IPS DF 6.9 (cell line): Measurements from ENCODE around the gene SDK1.

Experiments used
- DNase-seq: peaks from one replicate; pipeline ENCODE4 v3.0.0-alpha.2; 2013; ENCODE audit warnings: low read depth, low spot score
- H3K27ac ChIP-seq: one replicate; pipeline ENCODE4 v1.5.1; 2013; ENCODE audit warnings: low read length, control low read depth
- H3K27me3 ChIP-seq: 2 replicates; pipeline ENCODE4 v1.6.1; 2013; ENCODE audit warnings: mild to moderate bottlenecking, low read length; ENCODE audit not compliant: control insufficient read depth, insufficient read depth
- H3K36me3 ChIP-seq: 2 replicates; pipeline ENCODE4 v1.6.1; 2013; ENCODE audit warnings: low read length; ENCODE audit not compliant: control insufficient read depth, insufficient read depth
- H3K4me1 ChIP-seq: 2 replicates; pipeline ENCODE4 v1.6.1; 2013; ENCODE audit warnings: low read length; ENCODE audit not compliant: control insufficient read depth, insufficient read depth
- H3K4me3 ChIP-seq: 2 replicates; pipeline ENCODE4 v1.5.1; 2013; ENCODE audit warnings: mild to moderate bottlenecking, low read length
- H3K9me3 ChIP-seq: 2 replicates; pipeline ENCODE4 v1.6.1; 2013; ENCODE audit warnings: low read length, inconsistent platforms; ENCODE audit not compliant: control insufficient read depth, insufficient read depth
- WGBS: extraction: QIAGEN DNeasy Blood & Tissue Kit; methylation state at CpG from one replicate; pipeline ENCODE4 v1.1.7; 2013; ENCODE audit warnings: mixed read lengths, missing lambda C conversion rate; ENCODE audit not compliant: insufficient read length, insufficient coverage; 5-methylcytosine and 5-hydroxymethylcytosine counted together

SDK1 gene

DNA sequence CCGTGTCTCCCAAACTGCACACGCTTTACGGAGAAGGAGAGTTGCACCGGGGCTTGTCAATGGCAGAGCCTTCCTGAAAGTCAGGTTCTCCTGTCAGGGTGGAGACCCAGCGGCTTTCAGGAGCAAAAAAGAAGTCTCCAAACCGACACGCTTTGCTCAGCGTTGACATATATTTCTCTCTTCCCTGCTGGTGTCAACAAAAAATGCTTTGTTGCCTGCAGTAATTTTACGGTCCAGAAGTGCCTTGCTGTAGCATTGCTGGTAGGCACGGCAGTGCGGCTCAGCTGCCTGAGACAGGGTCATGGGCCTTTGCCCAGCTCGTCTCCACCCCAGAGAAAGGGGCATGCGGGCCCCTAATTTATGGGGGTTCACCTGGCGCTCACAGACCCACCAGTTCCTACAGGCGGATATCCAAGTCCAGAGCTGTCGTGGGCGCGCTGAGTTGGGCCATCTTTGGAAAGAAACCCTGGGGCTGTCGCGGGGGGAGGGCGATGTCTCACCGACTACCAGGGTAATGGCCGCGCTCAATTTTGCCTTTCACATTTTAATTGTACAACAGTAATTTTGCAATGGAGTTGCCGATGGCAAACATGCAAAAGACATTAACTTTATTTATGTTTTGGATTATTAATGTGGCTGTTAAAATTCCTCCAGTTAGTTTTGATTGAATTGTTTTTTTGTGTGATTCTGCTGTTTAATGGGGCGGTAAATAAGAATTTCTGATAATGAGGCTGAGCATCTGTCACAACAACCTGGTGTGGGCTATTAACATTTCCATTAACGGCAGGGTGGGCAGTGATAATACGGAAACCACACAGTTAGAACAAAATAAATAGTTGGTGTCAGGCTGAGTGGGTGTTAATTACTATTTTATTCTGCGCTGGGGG lies 902.8 kb downstream of the SDK1 start:
- Histone ChIP-seq H3K9me3 (no peaks in the 10 kb centered on the region), H3K4me1 (no peaks in the 10 kb centered on the region; the same call in none of the 2 replicates), H3K36me3 (no peaks in the 10 kb centered on the region), H3K27ac (no peak overlapping the region), H3K27me3 (no peaks in the 10 kb centered on the region), H3K4me3 (no peak overlapping the region)
- 100% methylated on average over 1 of the region's 29 CpGs for WGBS
- no peak for DNase-seq

DNA sequence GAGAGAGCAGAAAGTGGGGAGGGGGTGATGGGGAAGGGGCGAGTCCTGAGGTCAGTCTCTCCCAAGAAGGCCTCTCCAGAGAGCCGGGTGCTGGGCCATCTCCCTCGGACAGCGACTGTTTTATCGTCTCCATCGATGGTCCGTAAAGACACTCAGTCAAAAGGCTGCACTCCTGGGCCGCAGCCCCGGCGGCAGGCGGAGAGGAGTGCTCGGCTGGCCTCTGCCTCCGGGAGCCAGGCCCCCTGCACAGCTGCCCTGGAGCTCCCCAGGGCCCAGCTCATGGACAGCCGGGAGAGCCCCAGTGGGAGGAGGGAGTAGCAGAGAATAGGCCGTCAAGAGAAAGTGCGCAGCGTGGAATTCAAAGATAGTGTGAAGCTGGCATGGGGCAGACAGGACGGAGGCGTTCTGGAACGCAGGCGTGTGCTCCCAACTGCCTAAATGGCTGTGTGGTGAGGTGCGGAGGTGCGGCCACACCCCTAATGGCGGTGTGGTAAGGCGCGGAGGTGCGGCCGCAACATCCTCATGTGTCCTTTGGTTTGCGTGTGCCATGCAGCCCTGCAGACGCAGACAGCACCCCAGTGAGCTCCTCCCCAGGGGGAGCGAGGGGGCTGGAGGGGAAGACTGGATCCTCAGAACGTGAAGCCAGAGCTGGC lies 903.6 kb downstream of the SDK1 start:
- no CpG with 5 or more reads among the region's 32 CpGs for WGBS
- peak; percentile 41 for DNase-seq
- Histone ChIP-seq H3K4me3 (peak overlapping the region; percentile 16; the same call in 1 of the 2 replicates), H3K36me3 (no peaks in the 10 kb centered on the region), H3K27ac (no peak overlapping the region), H3K9me3 (no peaks in the 10 kb centered on the region), H3K4me1 (no peaks in the 10 kb centered on the region; the same call in none of the 2 replicates), H3K27me3 (no peaks in the 10 kb centered on the region)

DNA sequence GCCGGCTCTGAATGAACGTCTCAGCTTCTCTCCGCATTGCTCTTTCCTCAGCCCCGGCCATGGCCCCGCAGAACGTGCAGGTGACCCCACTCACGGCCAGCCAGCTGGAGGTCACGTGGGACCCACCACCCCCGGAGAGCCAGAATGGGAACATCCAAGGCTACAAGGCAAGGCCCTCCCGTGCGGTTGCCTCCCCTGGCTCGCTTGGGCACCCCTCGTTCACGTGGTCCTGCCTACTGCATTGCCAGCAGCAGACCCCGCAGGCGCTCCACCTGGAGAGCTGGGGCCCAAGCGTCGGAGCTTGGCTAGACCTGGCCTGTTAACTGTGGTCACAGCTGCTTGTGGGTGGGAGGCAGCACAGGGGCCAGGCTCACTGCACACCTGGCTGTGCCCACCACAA lies 904.8 kb downstream of the SDK1 start:
- Histone ChIP-seq H3K27ac (no peak overlapping the region), H3K4me1 (no peaks in the 10 kb centered on the region; the same call in none of the 2 replicates), H3K9me3 (no peaks in the 10 kb centered on the region), H3K27me3 (no peaks in the 10 kb centered on the region), H3K36me3 (no peaks in the 10 kb centered on the region), H3K4me3 (no peak overlapping the region)
- DNase-seq, result no peak
- WGBS, result no CpG with 5 or more reads among the region's 18 CpGs

DNA sequence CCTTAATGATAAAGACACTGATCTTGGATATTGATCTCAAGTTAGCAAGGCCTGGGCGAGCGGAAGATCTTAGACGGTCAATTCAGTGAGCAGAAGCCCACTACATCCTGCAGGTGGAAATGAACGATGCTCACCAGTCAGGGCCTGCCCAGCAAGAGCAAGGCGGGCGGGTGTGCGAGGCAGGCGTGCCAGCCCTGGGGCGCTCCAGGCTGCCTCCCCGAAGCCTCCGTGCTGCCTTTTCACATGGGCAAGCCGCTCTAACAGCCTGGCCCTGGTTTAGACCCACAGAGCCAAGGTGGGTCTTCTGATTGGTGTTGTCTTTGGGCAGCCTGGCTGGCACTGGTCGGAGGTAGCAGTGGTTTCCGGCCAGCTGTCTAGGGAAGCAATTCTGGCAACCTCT lies 906.0 kb downstream of the SDK1 start:
- H3K4me1 ChIP-seq, result no peaks in the 10 kb centered on the region; the same call in none of the 2 replicates
- WGBS, result no CpG with 5 or more reads among the region's 14 CpGs
- DNase-seq, result no peak

DNA sequence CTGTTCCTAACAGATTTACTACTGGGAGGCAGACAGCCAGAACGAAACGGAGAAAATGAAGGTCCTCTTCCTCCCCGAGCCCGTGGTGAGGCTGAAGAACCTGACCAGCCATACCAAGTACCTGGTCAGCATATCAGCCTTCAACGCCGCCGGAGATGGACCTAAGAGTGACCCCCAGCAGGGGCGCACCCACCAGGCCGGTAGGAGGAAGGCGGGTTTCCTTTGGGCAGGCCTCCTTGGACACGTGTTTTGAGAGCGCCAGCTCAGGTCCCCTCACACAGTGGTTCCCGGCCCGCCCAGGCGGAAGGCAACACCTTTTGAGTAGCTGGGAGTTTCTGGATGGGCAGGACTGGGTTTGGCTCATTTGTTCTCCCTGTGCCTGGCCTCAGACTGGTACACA lies 907.0 kb downstream of the SDK1 start:
- no CpG with 5 or more reads among the region's 15 CpGs for WGBS
- Histone ChIP-seq H3K27me3 (no peaks in the 10 kb centered on the region), H3K36me3 (no peaks in the 10 kb centered on the region), H3K9me3 (no peaks in the 10 kb centered on the region), H3K27ac (no peak overlapping the region), H3K4me3 (no peak overlapping the region), H3K4me1 (no peaks in the 10 kb centered on the region; the same call in 1 of the 2 replicates)
- DNase-seq, result no peak

More for the DNA sequence above, 906.0 kb downstream of the SDK1 start:
- no peaks in the 10 kb centered on the region for H3K9me3 ChIP-seq
- H3K27me3 ChIP-seq, result no peaks in the 10 kb centered on the region
- no peak overlapping the region for H3K27ac ChIP-seq
- H3K36me3 ChIP-seq, result no peaks in the 10 kb centered on the region
- no peak overlapping the region for H3K4me3 ChIP-seq

DNA sequence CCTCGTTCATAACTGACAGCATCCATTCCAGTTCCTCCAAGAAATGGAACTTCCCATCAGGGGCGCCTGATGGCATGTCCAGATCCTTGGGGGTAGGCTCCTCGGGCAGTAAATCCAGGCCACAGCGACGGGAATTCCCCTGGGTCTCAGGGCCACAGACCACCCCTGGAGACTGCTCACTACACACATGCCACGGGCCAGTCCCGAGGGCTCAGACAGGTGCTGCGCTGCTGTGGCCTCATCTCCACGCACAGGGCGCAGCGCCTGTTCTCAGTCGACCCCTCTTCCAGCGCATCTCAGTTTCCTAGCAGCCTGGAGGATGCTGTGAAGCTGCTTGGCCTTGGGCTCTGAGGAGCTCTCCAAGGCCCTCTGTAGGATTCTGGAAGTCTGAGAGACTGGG lies 907.5 kb downstream of the SDK1 start:
- no peaks in the 10 kb centered on the region for H3K36me3 ChIP-seq
- no peaks in the 10 kb centered on the region for H3K27me3 ChIP-seq
- no peaks in the 10 kb centered on the region; the same call in 1 of the 2 replicates for H3K4me1 ChIP-seq
- no peak for DNase-seq
- H3K4me3 ChIP-seq, result no peak overlapping the region
- H3K27ac ChIP-seq, result no peak overlapping the region
- no CpG with 5 or more reads among the region's 13 CpGs for WGBS
- H3K9me3 ChIP-seq, result no peaks in the 10 kb centered on the region

DNA sequence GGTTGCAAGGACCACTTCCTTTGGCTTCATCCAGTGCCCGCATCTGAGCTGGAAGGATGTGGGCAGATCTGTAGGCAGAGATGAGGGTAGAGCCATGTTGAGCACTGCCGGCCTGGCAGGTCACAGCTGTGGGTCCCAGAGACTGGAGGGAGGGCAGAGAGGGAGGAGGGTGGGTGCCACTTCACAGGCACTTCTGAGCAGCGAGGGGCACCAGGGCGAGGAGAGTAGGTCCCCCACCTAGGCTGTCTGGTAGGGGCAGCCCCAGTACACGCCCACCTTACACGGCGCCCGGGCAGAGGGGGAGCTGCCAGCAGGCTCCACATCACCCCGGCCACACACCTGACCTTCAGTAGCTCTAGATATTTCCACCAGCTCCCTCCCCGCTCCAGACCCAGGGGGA lies 908.1 kb downstream of the SDK1 start:
- Histone ChIP-seq H3K36me3 (no peaks in the 10 kb centered on the region), H3K4me1 (no peaks in the 10 kb centered on the region; the same call in 1 of the 2 replicates), H3K27ac (no peak overlapping the region), H3K27me3 (no peaks in the 10 kb centered on the region), H3K4me3 (no peak overlapping the region), H3K9me3 (no peaks in the 10 kb centered on the region)
- DNase-seq, result no peak
- no CpG with 5 or more reads among the region's 10 CpGs for WGBS

DNA sequence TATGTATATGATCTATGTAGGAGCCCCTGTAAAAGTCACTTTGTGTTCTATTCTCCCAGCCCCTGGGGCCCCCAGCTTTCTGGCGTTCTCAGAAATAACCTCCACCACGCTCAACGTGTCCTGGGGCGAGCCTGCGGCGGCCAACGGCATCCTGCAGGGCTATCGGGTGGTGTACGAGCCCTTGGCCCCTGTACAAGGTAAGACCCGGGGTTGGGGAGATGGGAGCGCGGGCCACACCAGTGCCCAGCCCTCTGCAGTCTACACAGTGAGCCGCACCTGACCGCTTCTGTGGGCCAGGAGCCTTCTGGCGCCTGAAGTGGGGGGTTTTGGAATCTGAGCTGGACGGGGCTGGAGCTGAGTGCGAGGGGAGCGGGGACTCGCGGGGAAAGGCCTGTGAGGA lies 908.9 kb downstream of the SDK1 start:
- Histone ChIP-seq H3K9me3 (no peaks in the 10 kb centered on the region), H3K27me3 (no peaks in the 10 kb centered on the region), H3K4me1 (no peaks in the 10 kb centered on the region), H3K27ac (no peak overlapping the region), H3K36me3 (no peaks in the 10 kb centered on the region), H3K4me3 (no peak overlapping the region)
- no CpG with 5 or more reads among the region's 20 CpGs for WGBS
- no peak for DNase-seq

DNA sequence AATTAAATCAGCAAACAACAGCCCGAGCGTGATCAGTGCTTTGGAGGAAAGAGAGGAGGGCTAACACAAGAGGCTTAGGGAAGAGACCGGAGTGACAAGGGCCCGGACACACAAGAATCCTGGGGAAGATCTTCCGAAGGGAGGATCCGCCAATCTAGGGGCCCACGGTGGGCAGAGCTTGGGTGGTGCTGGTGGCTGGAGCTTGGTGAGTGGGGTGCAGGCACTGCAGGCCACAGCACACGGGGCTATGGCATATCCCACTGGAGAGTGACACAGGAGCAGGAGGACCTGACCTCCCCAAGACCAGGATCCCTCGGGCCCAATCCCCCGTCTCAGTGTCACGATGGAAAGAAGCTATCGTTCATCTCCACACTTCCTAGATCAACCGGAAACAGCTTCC lies 909.8 kb downstream of the SDK1 start:
- no CpG with 5 or more reads among the region's 13 CpGs for WGBS
- no peak overlapping the region for H3K27ac ChIP-seq
- H3K36me3 ChIP-seq, result no peaks in the 10 kb centered on the region
- DNase-seq, result no peak
- H3K9me3 ChIP-seq, result no peaks in the 10 kb centered on the region
- H3K27me3 ChIP-seq, result no peaks in the 10 kb centered on the region
- H3K4me3 ChIP-seq, result no peak overlapping the region
- H3K4me1 ChIP-seq, result no peaks in the 10 kb centered on the region

DNA sequence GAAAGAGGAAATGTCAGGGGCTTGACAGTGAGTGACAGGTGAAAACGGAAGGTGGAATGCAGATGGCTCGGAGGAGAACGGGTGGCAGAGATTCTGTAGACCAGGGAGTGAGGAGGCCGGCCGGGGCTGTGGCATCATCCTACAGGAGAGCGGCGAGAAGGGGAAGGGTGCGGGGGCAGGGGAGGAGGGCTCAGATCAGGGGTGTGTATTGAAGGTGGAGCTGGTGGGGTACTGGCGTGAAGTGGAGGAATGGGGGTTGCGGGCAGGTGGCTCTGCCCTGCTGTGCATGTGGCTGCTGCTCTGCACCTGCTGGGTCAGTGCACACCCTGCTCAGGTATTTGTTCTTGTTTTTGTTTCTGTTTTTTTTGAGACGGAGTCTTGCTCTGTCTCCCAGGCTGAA lies 910.2 kb downstream of the SDK1 start:
- no peaks in the 10 kb centered on the region for H3K4me1 ChIP-seq
- no peak overlapping the region for H3K4me3 ChIP-seq
- DNase-seq, result no peak
- no peaks in the 10 kb centered on the region for H3K9me3 ChIP-seq
- no peaks in the 10 kb centered on the region for H3K36me3 ChIP-seq
- H3K27ac ChIP-seq, result no peak overlapping the region
- no CpG with 5 or more reads among the region's 11 CpGs for WGBS
- no peaks in the 10 kb centered on the region for H3K27me3 ChIP-seq
